HCT116 (cell line): ENCODE data around the gene POC1A.

Experiments used
- CEBPB ChIP-seq: IDR thresholded peaks from 2 replicates; pipeline ENCODE4 v1.6.1; 2012; ENCODE audit warnings: low read depth
- POLR2A ChIP-seq: IDR thresholded peaks from 2 replicates; pipeline ENCODE4 v1.7.0; 2011; ENCODE audit warnings: borderline replicate concordance; ENCODE audit not compliant: insufficient read depth, insufficient read length; ENCODE audit errors: extremely low read depth
- TCF7L2 ChIP-seq: IDR thresholded peaks from 2 replicates; pipeline ENCODE4 v1.7.0; 2011; ENCODE audit warnings: borderline replicate concordance, inconsistent platforms; ENCODE audit not compliant: insufficient read depth, insufficient read length; ENCODE audit errors: extremely low read depth
- ZFX ChIP-seq: fragments of 450-650 bp; IDR thresholded peaks from 2 replicates; pipeline ENCODE4 v1.6.1; 2017
- TF ChIP-seq, protein P1 (sequence below), 3 experiments: fragments of 200-600 bp in 1 of 3; sonication (generic) in 1 of 3; IDR thresholded peaks in 2 of 3; conservative IDR thresholded peaks in 1 of 3; 2 replicates each; pipeline ENCODE4 v1.5.1; 2012 to 2017; ENCODE audit warnings: low read depth in 2 of 3, low read length in 2 of 3, antibody characterized with exemption in 1 of 3, borderline replicate concordance in 1 of 3, control low read depth in 1 of 3, mild to moderate bottlenecking in 1 of 3, mixed read lengths in 1 of 3, mixed run types in 1 of 3, moderate library complexity in 1 of 3; ENCODE audit not compliant: insufficient read depth in 1 of 3

DNA sequence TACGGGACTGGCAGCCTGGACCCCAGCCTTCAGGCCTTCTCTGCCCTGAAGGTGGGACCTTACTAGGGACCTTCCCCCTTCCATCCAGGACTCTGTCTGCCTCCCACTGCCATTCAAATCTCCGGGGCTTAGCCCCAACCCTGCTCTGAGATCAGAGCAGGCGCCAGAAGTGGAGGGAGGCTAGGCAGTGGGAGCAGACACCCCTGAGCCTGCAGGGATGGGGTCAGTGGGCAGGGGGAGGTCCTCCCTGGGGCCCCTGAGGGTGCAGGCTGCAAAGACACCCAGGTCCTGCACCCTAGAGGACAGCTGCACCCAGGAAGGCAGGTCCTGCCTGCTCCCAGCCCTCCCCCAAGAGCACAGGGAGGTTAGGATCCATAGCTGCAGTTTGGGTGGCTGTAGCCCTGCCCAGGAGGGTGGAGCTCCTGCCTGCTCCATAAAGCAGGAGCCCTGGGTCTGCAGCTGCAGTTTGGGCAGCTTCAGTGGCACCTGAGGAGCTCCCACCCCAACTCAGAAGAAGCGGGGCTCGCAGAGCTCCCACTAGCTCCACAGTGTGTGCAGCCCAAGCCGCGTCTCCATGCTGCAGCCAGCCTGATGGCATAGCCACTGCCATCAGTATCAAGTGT lies 8.1 kb upstream of the POC1A start:
- TF ChIP-seq, protein P1, sequence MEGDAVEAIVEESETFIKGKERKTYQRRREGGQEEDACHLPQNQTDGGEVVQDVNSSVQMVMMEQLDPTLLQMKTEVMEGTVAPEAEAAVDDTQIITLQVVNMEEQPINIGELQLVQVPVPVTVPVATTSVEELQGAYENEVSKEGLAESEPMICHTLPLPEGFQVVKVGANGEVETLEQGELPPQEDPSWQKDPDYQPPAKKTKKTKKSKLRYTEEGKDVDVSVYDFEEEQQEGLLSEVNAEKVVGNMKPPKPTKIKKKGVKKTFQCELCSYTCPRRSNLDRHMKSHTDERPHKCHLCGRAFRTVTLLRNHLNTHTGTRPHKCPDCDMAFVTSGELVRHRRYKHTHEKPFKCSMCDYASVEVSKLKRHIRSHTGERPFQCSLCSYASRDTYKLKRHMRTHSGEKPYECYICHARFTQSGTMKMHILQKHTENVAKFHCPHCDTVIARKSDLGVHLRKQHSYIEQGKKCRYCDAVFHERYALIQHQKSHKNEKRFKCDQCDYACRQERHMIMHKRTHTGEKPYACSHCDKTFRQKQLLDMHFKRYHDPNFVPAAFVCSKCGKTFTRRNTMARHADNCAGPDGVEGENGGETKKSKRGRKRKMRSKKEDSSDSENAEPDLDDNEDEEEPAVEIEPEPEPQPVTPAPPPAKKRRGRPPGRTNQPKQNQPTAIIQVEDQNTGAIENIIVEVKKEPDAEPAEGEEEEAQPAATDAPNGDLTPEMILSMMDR (IDR thresholded peaks at IDR 0.05 in 2 of 3, conservative IDR thresholded peaks at IDR 0.05 in 1 of 3; ENCODE audit: borderline replicate concordance in 1 of 3, insufficient read depth in 1 of 3, low read depth in 2 of 3, low read length in 2 of 3) = no peak
- no peak for TF ChIP-seq TCF7L2
- TF ChIP-seq ZFX = no peak
- no peak for TF ChIP-seq POLR2A
- no peak for TF ChIP-seq CEBPB
